ENCODE results near the gene PRKN. TPM values are rescaled to one million over a fixed set of nuclear protein-coding genes. Genes with fewer than 3 reads are reported as not detected.
A peak's percentile ranks its signal among the peaks of the same experiment; 100 is the strongest.

The PRKN gene
- total RNA-seq, 2 donors from 2014 or later = 15.7 to 19.3 TPM

GRCh38 chr6:162554531-162554930, 173.0 kb downstream of the PRKN start:
- H3K36me3 ChIP-seq = no peaks in the 10 kb centered on the region
- H3K27me3 ChIP-seq = no peaks in the 10 kb centered on the region
- no peaks in the 10 kb centered on the region for H3K9me3 ChIP-seq
- TF ChIP-seq CTCF (IDR thresholded peaks at IDR 0.05) = no peak
- no peaks in the 10 kb centered on the region for H3K4me1 ChIP-seq
- no peak for DNase-seq (ENCODE audit: low spot score)
- no peak overlapping the region for H3K4me3 ChIP-seq
- H3K27ac ChIP-seq = no peak overlapping the region

- no peaks in the 10 kb centered on the region for H3K4me1 ChIP-seq
- H3K36me3 ChIP-seq = no peaks in the 10 kb centered on the region
- no peak for DNase-seq (ENCODE audit: low spot score)
- no peaks in the 10 kb centered on the region for H3K27me3 ChIP-seq
- no peaks in the 10 kb centered on the region for H3K9me3 ChIP-seq
- no peak overlapping the region for H3K27ac ChIP-seq
- no peak overlapping the region for H3K4me3 ChIP-seq
- TF ChIP-seq CTCF (IDR thresholded peaks at IDR 0.05) = no peak
Observed at GRCh38 chr6:162546905-162547304, 180.7 kb downstream of the PRKN start.

- DNase-seq (ENCODE audit: low spot score) = no peak
- Histone ChIP-seq H3K4me1 (peaks cover 0 to 12% of the 10 kb centered on the region in 2 donors), H3K36me3 (no peaks in the 10 kb centered on the region), H3K27ac (no peak overlapping the region), H3K9me3 (no peaks in the 10 kb centered on the region), H3K4me3 (no peak overlapping the region), H3K27me3 (no peaks in the 10 kb centered on the region)
- no peak for TF ChIP-seq CTCF (IDR thresholded peaks at IDR 0.05)
Observed at GRCh38 chr6:162543221-162543620, 184.3 kb downstream of the PRKN start.

- no peak for DNase-seq (ENCODE audit: low spot score)
- TF ChIP-seq CTCF (IDR thresholded peaks at IDR 0.05) = no peak
- no peak overlapping the region for H3K4me3 ChIP-seq
- peak overlapping the region in 1 of 2 donors; percentile 20 for H3K27ac ChIP-seq
- no peaks in the 10 kb centered on the region for H3K27me3 ChIP-seq
- no peaks in the 10 kb centered on the region for H3K36me3 ChIP-seq
- H3K9me3 ChIP-seq = no peaks in the 10 kb centered on the region
- peaks cover 0 to 15% of the 10 kb centered on the region in 2 donors for H3K4me1 ChIP-seq
Observed at GRCh38 chr6:162541019-162541601, 186.5 kb downstream of the PRKN start.

GRCh38 chr6:162539321-162539720, 188.2 kb downstream of the PRKN start:
- H3K27ac ChIP-seq = peak overlapping the region in 1 of 2 donors; percentile 72
- H3K36me3 ChIP-seq = no peaks in the 10 kb centered on the region
- no peak overlapping the region for H3K4me3 ChIP-seq
- no peak for DNase-seq (ENCODE audit: low spot score)
- no peaks in the 10 kb centered on the region for H3K27me3 ChIP-seq
- H3K4me1 ChIP-seq = peaks cover 0 to 15% of the 10 kb centered on the region in 2 donors
- TF ChIP-seq CTCF (IDR thresholded peaks at IDR 0.05) = no peak
- no peaks in the 10 kb centered on the region for H3K9me3 ChIP-seq

GRCh38 chr6:162538643-162539064, 188.9 kb downstream of the PRKN start:
- no peaks in the 10 kb centered on the region for H3K27me3 ChIP-seq
- no peak overlapping the region for H3K4me3 ChIP-seq
- no peaks in the 10 kb centered on the region for H3K9me3 ChIP-seq
- TF ChIP-seq CTCF (IDR thresholded peaks at IDR 0.05) = no peak
- peak; percentile 64 for DNase-seq (ENCODE audit: low spot score)
- peaks cover 0 to 15% of the 10 kb centered on the region in 2 donors for H3K4me1 ChIP-seq
- H3K36me3 ChIP-seq = no peaks in the 10 kb centered on the region
- peak overlapping the region; percentile 43 to 72 for H3K27ac ChIP-seq
